ENCODE data around the gene CCDC148. TPM values are rescaled to one million over a fixed set of nuclear protein-coding genes. Genes with fewer than 3 reads are reported as not detected.

The CCDC148 gene
- total and polyA plus RNA-seq, 5 experiments from 2014 or later = not detected

GRCh38 chr2:158405341-158405740 lies 51.2 kb downstream of the CCDC148 start:
- POLR2A ChIA-PET = no interaction called here
- no peak for ATAC-seq
- Mint-ChIP-seq H3K36me3 (peaks cover 0 to 11% (median 0%) of the 10 kb centered on the region in 3 donors), H3K27me3 (peaks cover 5 to 11% (median 7%) of the 10 kb centered on the region in 5 donors), H3K4me3 (no peak overlapping the region), H3K9me3 (peaks cover 3 to 14% (median 8%) of the 10 kb centered on the region in 9 donors), H3K27ac (no peak overlapping the region), H3K4me1 (no peaks in the 10 kb centered on the region)
- no peak for DNase-seq

GRCh38 chr2:158403237-158403636 lies 53.3 kb downstream of the CCDC148 start:
- ATAC-seq (no peak), DNase-seq (no peak)
- no peaks in the 10 kb centered on the region for H3K4me1 Mint-ChIP-seq
- peaks cover 14 to 19% (median 17%) of the 10 kb centered on the region in 5 donors for H3K27me3 Mint-ChIP-seq
- POLR2A ChIA-PET = no interaction called here
- H3K9me3 Mint-ChIP-seq = peaks cover 0 to 12% (median 1%) of the 10 kb centered on the region in 9 donors
- no peaks in the 10 kb centered on the region for H3K36me3 Mint-ChIP-seq
- H3K4me3 Mint-ChIP-seq = no peak overlapping the region
- H3K27ac Mint-ChIP-seq = no peak overlapping the region

GRCh38 chr2:158402665-158403064 lies 53.9 kb downstream of the CCDC148 start:
- Mint-ChIP-seq H3K27me3 (peaks cover 18 to 24% (median 21%) of the 10 kb centered on the region in 5 donors), H3K4me1 (no peaks in the 10 kb centered on the region), H3K9me3 (peaks cover 0 to 14% (median 2%) of the 10 kb centered on the region in 9 donors), H3K4me3 (no peak overlapping the region), H3K36me3 (no peaks in the 10 kb centered on the region), H3K27ac (no peak overlapping the region)
- DNase-seq (no peak), ATAC-seq (no peak)
- POLR2A ChIA-PET = no interaction called here

GRCh38 chr2:158395166-158395565 lies 61.4 kb downstream of the CCDC148 start:
- DNase-seq = no peak
- Mint-ChIP-seq H3K27me3 (peaks cover 22 to 31% (median 28%) of the 10 kb centered on the region in 5 donors), H3K4me3 (no peak overlapping the region), H3K36me3 (no peaks in the 10 kb centered on the region), H3K4me1 (peaks cover 3 to 9% (median 5%) of the 10 kb centered on the region in 4 donors), H3K9me3 (peaks cover 0 to 16% (median 2%) of the 10 kb centered on the region in 9 donors), H3K27ac (no peak overlapping the region)
- POLR2A ChIA-PET = no interaction called here
- no peak for ATAC-seq

- peaks cover 3 to 9% (median 5%) of the 10 kb centered on the region in 4 donors for H3K4me1 Mint-ChIP-seq
- DNase-seq = no peak
- H3K36me3 Mint-ChIP-seq = no peaks in the 10 kb centered on the region
- no peak overlapping the region for H3K4me3 Mint-ChIP-seq
- no peak for ATAC-seq
- POLR2A ChIA-PET = no interaction called here
- peaks cover 0 to 9% (median 2%) of the 10 kb centered on the region in 9 donors for H3K9me3 Mint-ChIP-seq
- no peak overlapping the region for H3K27ac Mint-ChIP-seq
- peaks cover 19 to 28% (median 24%) of the 10 kb centered on the region in 5 donors for H3K27me3 Mint-ChIP-seq
Measured at GRCh38 chr2:158394453-158394852, 62.1 kb downstream of the CCDC148 start.

- Mint-ChIP-seq H3K27me3 (peaks cover 17 to 26% (median 22%) of the 10 kb centered on the region in 5 donors), H3K9me3 (peaks cover 0 to 7% (median 0%) of the 10 kb centered on the region in 9 donors), H3K36me3 (no peaks in the 10 kb centered on the region), H3K4me1 (peaks cover 3 to 9% (median 5%) of the 10 kb centered on the region in 4 donors), H3K4me3 (no peak overlapping the region), H3K27ac (no peak overlapping the region)
- POLR2A ChIA-PET = no interaction called here
- DNase-seq (no peak), ATAC-seq (no peak)
Measured at GRCh38 chr2:158393886-158394285, 62.7 kb downstream of the CCDC148 start.

GRCh38 chr2:158392687-158393086 lies 63.9 kb downstream of the CCDC148 start:
- ATAC-seq (no peak), DNase-seq (no peak)
- POLR2A ChIA-PET = no interaction called here
- Mint-ChIP-seq H3K36me3 (no peaks in the 10 kb centered on the region), H3K27ac (no peak overlapping the region), H3K27me3 (peaks cover 9 to 16% (median 14%) of the 10 kb centered on the region in 5 donors), H3K4me3 (no peak overlapping the region), H3K4me1 (peaks cover 3 to 9% (median 5%) of the 10 kb centered on the region in 4 donors), H3K9me3 (peaks cover 0 to 2% (median 0%) of the 10 kb centered on the region in 9 donors)

- Mint-ChIP-seq H3K36me3 (no peaks in the 10 kb centered on the region), H3K4me3 (no peak overlapping the region), H3K27ac (no peak overlapping the region), H3K4me1 (peaks cover 3 to 9% (median 5%) of the 10 kb centered on the region in 4 donors), H3K9me3 (no peaks in the 10 kb centered on the region), H3K27me3 (peaks cover 4 to 14% (median 5%) of the 10 kb centered on the region in 5 donors)
- peak in 1 of 2 donors; percentile 40 for ATAC-seq
- peak in 2 of 10 donors; percentile 1 to 5 for DNase-seq
- POLR2A ChIA-PET = no interaction called here
Measured at GRCh38 chr2:158391876-158392275, 64.7 kb downstream of the CCDC148 start.

GRCh38 chr2:158391361-158391760 lies 65.2 kb downstream of the CCDC148 start:
- H3K4me1 Mint-ChIP-seq = peaks cover 3 to 9% (median 5%) of the 10 kb centered on the region in 4 donors
- POLR2A ChIA-PET = no interaction called here
- no peak overlapping the region for H3K27ac Mint-ChIP-seq
- no peak for DNase-seq
- H3K27me3 Mint-ChIP-seq = peaks cover 0 to 9% (median under 1%) of the 10 kb centered on the region in 5 donors
- H3K36me3 Mint-ChIP-seq = no peaks in the 10 kb centered on the region
- ATAC-seq = no peak
- H3K9me3 Mint-ChIP-seq = no peaks in the 10 kb centered on the region
- H3K4me3 Mint-ChIP-seq = no peak overlapping the region

GRCh38 chr2:158388159-158388558 lies 68.4 kb downstream of the CCDC148 start:
- Mint-ChIP-seq H3K9me3 (no peaks in the 10 kb centered on the region), H3K27ac (no peak overlapping the region), H3K27me3 (peaks cover 0 to 7% (median 3%) of the 10 kb centered on the region in 5 donors), H3K4me1 (peaks cover 3 to 9% (median 5%) of the 10 kb centered on the region in 4 donors), H3K4me3 (no peak overlapping the region), H3K36me3 (no peaks in the 10 kb centered on the region)
- POLR2A ChIA-PET = no interaction called here
- ATAC-seq = no peak
- DNase-seq = no peak

- Mint-ChIP-seq H3K36me3 (peaks cover 0 to 5% (median 0%) of the 10 kb centered on the region in 3 donors), H3K9me3 (peaks cover 0 to 3% (median 0%) of the 10 kb centered on the region in 9 donors), H3K27me3 (peaks cover 0 to 9% (median 3%) of the 10 kb centered on the region in 5 donors), H3K27ac (no peak overlapping the region), H3K4me1 (no peaks in the 10 kb centered on the region), H3K4me3 (no peak overlapping the region)
- ATAC-seq (no peak), DNase-seq (no peak)
- POLR2A ChIA-PET = no interaction called here
Measured at GRCh38 chr2:158385646-158386045, 70.9 kb downstream of the CCDC148 start.

- H3K9me3 Mint-ChIP-seq = peaks cover 0 to 3% (median 0%) of the 10 kb centered on the region in 9 donors
- H3K27me3 Mint-ChIP-seq = peaks cover 0 to 6% (median 0%) of the 10 kb centered on the region in 5 donors
- POLR2A ChIA-PET = no interaction called here
- DNase-seq = no peak
- peaks cover 0 to 5% (median 0%) of the 10 kb centered on the region in 3 donors for H3K36me3 Mint-ChIP-seq
- H3K4me1 Mint-ChIP-seq = no peaks in the 10 kb centered on the region
- H3K4me3 Mint-ChIP-seq = no peak overlapping the region
- ATAC-seq = no peak
- H3K27ac Mint-ChIP-seq = no peak overlapping the region
Measured at GRCh38 chr2:158381978-158382377, 74.6 kb downstream of the CCDC148 start.

GRCh38 chr2:158381205-158381604 lies 75.3 kb downstream of the CCDC148 start:
- Mint-ChIP-seq H3K27me3 (peaks cover 0 to 6% (median 0%) of the 10 kb centered on the region in 5 donors), H3K4me3 (no peak overlapping the region), H3K9me3 (peaks cover 0 to 3% (median 0%) of the 10 kb centered on the region in 9 donors), H3K36me3 (peaks cover 0 to 5% (median 0%) of the 10 kb centered on the region in 3 donors), H3K27ac (no peak overlapping the region), H3K4me1 (no peaks in the 10 kb centered on the region)
- POLR2A ChIA-PET = no interaction called here
- ATAC-seq = no peak
- DNase-seq = no peak

GRCh38 chr2:158380746-158381145 lies 75.8 kb downstream of the CCDC148 start:
- no peaks in the 10 kb centered on the region for H3K4me1 Mint-ChIP-seq
- DNase-seq (no peak), ATAC-seq (no peak)
- peaks cover 0 to 3% (median 0%) of the 10 kb centered on the region in 9 donors for H3K9me3 Mint-ChIP-seq
- H3K4me3 Mint-ChIP-seq = no peak overlapping the region
- no peak overlapping the region for H3K27ac Mint-ChIP-seq
- peaks cover 0 to 5% (median 0%) of the 10 kb centered on the region in 3 donors for H3K36me3 Mint-ChIP-seq
- POLR2A ChIA-PET = no interaction called here
- peaks cover 0 to 6% (median 0%) of the 10 kb centered on the region in 5 donors for H3K27me3 Mint-ChIP-seq

Measured in naive thymus-derived CD8-positive, alpha-beta T cell (primary cell).